MM.1S (cell line): ENCODE data around the gene GPT2.

ENCODE experiments used
- CTCF ChIP-seq: fragments of 300-600 bp; sonication (generic); IDR thresholded peaks from 2 replicates; pipeline ENCODE4 v1.5.1; 2016; ENCODE audit warnings: antibody characterized with exemption, low read length, mixed read lengths
- EZH2 ChIP-seq: fragments of 300-600 bp; sonication (generic); optimal IDR thresholded peaks from 2 replicates; pipeline ENCODE3; 2017; ENCODE audit warnings: low read depth, mild to moderate bottlenecking, antibody characterized with exemption, low read length, mixed read lengths
- EZH2phosphoT487 ChIP-seq: fragments of 300-600 bp; sonication (generic); IDR thresholded peaks from 2 replicates; pipeline ENCODE4 v1.6.1; 2018; ENCODE audit warnings: antibody characterized with exemption, low read length

DNA sequence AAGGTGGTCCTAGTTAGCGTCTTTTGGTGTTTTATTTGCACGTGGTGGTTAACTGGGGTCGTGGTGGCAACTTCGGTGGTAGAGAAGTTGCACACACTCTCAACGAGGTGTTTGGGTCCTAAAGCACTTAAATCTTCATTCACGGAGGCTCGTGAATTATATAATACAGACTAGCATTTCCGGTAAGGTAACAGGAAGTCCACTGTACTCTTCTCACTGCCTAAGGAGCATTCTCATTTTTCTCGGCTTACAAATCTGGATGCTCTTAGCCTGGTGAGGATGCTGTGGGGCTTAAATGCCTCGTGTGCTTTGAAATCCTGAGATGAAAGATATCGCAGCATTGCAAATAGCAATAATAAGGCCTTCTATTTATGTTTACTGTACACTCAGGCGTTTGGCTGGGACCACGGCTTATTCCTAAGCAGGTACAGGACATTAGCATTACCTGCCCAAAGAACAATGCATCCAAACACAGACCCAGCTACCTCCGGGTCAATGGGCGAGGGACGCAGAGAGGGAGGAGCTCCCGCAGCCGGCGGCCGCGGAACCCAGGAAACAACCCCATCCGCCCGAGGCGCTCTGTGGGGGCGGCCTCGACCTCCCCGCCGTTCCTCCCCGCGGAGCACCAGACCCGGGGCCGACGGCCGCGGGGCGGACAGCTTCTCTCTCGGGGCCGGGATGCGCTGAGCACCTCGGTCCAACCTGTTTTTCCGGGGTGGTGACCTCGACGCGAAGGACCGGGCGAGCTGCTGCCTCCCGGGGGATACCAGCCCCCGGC, 88.5 kb downstream of the GPT2 start:
- no peak for TF ChIP-seq CTCF
- TF ChIP-seq EZH2, result no peak
- TF ChIP-seq EZH2phosphoT487, result no peak
